Uterus (tissue), 2 donors: Measurements from ENCODE around the gene PDE6B.

Experiments used
- CTCF ChIP-seq, 4 experiments: fragments of 200-600 bp in 2 of 4; fragments of 450-650 bp in 2 of 4; sonication (generic) in 2 of 4; IDR thresholded peaks; one replicate each; pipeline ENCODE4 v1.5.1; 2016 to 2019; ENCODE audit warnings: antibody characterized with exemption in 4 of 4, mild to moderate bottlenecking in 2 of 4, moderate library complexity in 1 of 4
- POLR2A ChIP-seq, 2 donors: fragments of 450-650 bp; IDR thresholded peaks; one replicate each; pipeline ENCODE4 v1.6.1; 2016; ENCODE audit warnings: antibody characterized with exemption in 2 of 2, mild to moderate bottlenecking in 1 of 2, moderate library complexity in 1 of 2

- TF ChIP-seq CTCF (IDR thresholded peaks at IDR 0.05) = peak in 1 of 4 experiments; percentile 7
- no peak for TF ChIP-seq POLR2A (IDR thresholded peaks at IDR 0.05)
These were observed 22.8 kb upstream of the PDE6B start for GRCh38 chr4:602559-602942.
